OCI-LY7 (cell line): ENCODE results near the gene PRAMEF12. TPM values are rescaled to one million over a fixed set of nuclear protein-coding genes. Genes with fewer than 3 reads are reported as not detected.

ENCODE experiments used
- BruUV-seq: library from RNA; stranded (reverse); fragments of 400-500 nt; replicated peaks from 2 replicates; lab custom pipeline; 2021; lab: Mats Ljungman, UMichigan
- CTCF ChIA-PET: fragments of 300-600 bp; sonication (Branson Sonifier 250); formaldehyde crosslinking; loops from one replicate; lab custom pipeline; 2022; ENCODE audit warnings: antibody characterized with exemption; ENCODE audit not compliant: unreplicated experiment; lab: Charles Lee
- POLR2A ChIA-PET: fragments of 300-600 bp; sonication (Branson Sonifier 250); formaldehyde crosslinking; loops from one replicate; lab custom pipeline; 2022; ENCODE audit warnings: antibody characterized with exemption; lab: Charles Lee
- DNase-seq: peaks from one replicate; pipeline ENCODE4 v3.0.0-alpha.2; 2015; ENCODE audit warnings: low spot score
- H2AFZ ChIP-seq: fragments of 200-600 bp; sonication (generic), shearing (Covaris generic); 2 replicates; pipeline ENCODE4 v1.6.1; 2014; ENCODE audit warnings: mild to moderate bottlenecking, antibody characterized with exemption, low read length, moderate library complexity
- H3K27ac ChIP-seq: fragments of 200-600 bp; sonication (generic); 2 replicates; pipeline ENCODE4 v1.5.1; 2014; ENCODE audit warnings: mixed run types, low read depth, mild to moderate bottlenecking, moderate library complexity, low read length, inconsistent platforms; ENCODE audit not compliant: poor library complexity, severe bottlenecking
- H3K36me3 ChIP-seq: fragments of 200-600 bp; sonication (generic); 2 replicates; pipeline ENCODE4 v1.6.1; 2014; ENCODE audit warnings: mild to moderate bottlenecking, antibody characterized with exemption, low read length, moderate library complexity, mixed read lengths; ENCODE audit not compliant: insufficient read depth
- H3K4me1 ChIP-seq: fragments of 200-600 bp; sonication (generic); 2 replicates; pipeline ENCODE4 v1.5.1; 2014; ENCODE audit warnings: mild to moderate bottlenecking, low read length; ENCODE audit not compliant: insufficient read depth, poor library complexity, severe bottlenecking
- H3K4me2 ChIP-seq: fragments of 200-600 bp; sonication (generic); 2 replicates; pipeline ENCODE4 v1.6.1; 2014; ENCODE audit warnings: mild to moderate bottlenecking, low read length
- H3K4me3 ChIP-seq: fragments of 200-600 bp; sonication (generic); 2 replicates; pipeline ENCODE4 v1.5.1; 2014; ENCODE audit warnings: mild to moderate bottlenecking, low read depth, low read length; ENCODE audit not compliant: poor library complexity, severe bottlenecking
- H3K79me2 ChIP-seq: fragments of 200-600 bp; sonication (generic); 2 replicates; pipeline ENCODE4 v1.6.1; 2016; ENCODE audit warnings: low read depth, mild to moderate bottlenecking, low read length, moderate library complexity, mixed read lengths; ENCODE audit not compliant: insufficient read depth
- H3K9me2 ChIP-seq: fragments of 200-600 bp; sonication (generic); 2 replicates; pipeline ENCODE4 v1.6.1; 2016; ENCODE audit warnings: mild to moderate bottlenecking, low read length, mixed read lengths; ENCODE audit not compliant: insufficient read depth
- H3K9me3 ChIP-seq: fragments of 200-600 bp; sonication (generic); 2 replicates; pipeline ENCODE4 v1.6.1; 2014; ENCODE audit warnings: mild to moderate bottlenecking, mixed run types, low read length, mixed read lengths
- H4K20me1 ChIP-seq: fragments of 200-600 bp; sonication (generic); 2 replicates; pipeline ENCODE4 v1.6.1; 2014; ENCODE audit warnings: mild to moderate bottlenecking, antibody characterized with exemption, low read length, moderate library complexity, mixed read lengths; ENCODE audit not compliant: insufficient read depth
- EZH2phosphoT487 ChIP-seq: fragments of 200-600 bp; sonication (generic); IDR thresholded peaks from 2 replicates; pipeline ENCODE4 v1.6.1; 2018; ENCODE audit warnings: low read depth, borderline replicate concordance, mild to moderate bottlenecking, mixed run types, antibody characterized with exemption, low read length, moderate library complexity, mixed read lengths
- intact Hi-C: fragments of 100-400 bp; cut with micrococcal nuclease; formaldehyde crosslinking; loops from one replicate; pipeline ENCODE4 v1.10.0; 2022; ENCODE audit not compliant: unreplicated experiment
- total RNA-seq, 2 experiments: library from RNA; depleted of rRNA in 1 of 2; stranded (reverse); fragments of >200 nt in 1 of 2; shearing (Covaris generic) in 1 of 2; gene quantifications; 2 replicates each; pipeline ENCODE4 v1.2.3, GENCODE V29; 2014 to 2022
- TF ChIP-seq, protein P1 (sequence below): fragments of 200-600 bp; sonication (generic); conservative IDR thresholded peaks from 2 replicates; pipeline ENCODE4 v1.5.1; 2014; ENCODE audit warnings: mild to moderate bottlenecking, antibody characterized with exemption, low read length, moderate library complexity, mixed read lengths

The PRAMEF12 gene
- total RNA-seq, 2 experiments from 2014 or later, result not detected

DNA sequence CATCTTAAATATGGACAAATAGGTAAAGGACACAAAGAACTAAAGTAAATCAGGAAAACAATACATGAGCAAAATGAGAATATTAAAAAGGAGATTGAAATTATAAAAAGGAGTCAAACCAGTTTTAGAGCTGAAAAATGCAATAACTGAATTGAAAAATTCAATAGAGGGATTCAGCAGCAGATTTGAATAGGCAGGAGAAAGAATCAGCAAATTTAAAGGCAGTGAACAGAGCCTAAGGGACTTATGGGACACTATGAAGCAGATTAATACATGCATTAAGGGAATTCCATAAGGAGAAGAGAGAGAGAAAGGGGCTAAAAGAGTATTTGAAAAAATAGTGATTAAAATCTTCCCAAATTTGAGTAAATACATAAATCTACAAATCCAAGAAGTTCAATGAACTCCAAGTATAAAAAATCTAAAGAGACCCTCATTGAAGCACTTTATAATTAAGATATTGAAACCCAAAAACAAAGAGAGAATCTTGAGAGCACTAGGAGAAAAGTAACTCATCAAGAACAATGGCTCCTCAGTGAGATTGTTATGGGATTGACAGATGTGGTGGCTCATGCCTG is 24.7 kb upstream of the PRAMEF12 start:
- Histone ChIP-seq H3K4me3 (no peak overlapping the region), H3K4me1 (no peaks in the 10 kb centered on the region), H3K9me3 (no peaks in the 10 kb centered on the region), H3K4me2 (no peak overlapping the region), H3K36me3 (no peaks in the 10 kb centered on the region), H3K9me2 (no peaks in the 10 kb centered on the region), H3K27ac (no peak overlapping the region), H3K79me2 (no peaks in the 10 kb centered on the region), H2AFZ (no peak overlapping the region), H4K20me1 (no peaks in the 10 kb centered on the region)
- BruUV-seq, result no TSS peak
- TF ChIP-seq, protein P1, sequence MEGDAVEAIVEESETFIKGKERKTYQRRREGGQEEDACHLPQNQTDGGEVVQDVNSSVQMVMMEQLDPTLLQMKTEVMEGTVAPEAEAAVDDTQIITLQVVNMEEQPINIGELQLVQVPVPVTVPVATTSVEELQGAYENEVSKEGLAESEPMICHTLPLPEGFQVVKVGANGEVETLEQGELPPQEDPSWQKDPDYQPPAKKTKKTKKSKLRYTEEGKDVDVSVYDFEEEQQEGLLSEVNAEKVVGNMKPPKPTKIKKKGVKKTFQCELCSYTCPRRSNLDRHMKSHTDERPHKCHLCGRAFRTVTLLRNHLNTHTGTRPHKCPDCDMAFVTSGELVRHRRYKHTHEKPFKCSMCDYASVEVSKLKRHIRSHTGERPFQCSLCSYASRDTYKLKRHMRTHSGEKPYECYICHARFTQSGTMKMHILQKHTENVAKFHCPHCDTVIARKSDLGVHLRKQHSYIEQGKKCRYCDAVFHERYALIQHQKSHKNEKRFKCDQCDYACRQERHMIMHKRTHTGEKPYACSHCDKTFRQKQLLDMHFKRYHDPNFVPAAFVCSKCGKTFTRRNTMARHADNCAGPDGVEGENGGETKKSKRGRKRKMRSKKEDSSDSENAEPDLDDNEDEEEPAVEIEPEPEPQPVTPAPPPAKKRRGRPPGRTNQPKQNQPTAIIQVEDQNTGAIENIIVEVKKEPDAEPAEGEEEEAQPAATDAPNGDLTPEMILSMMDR, result no peak
- TF ChIP-seq EZH2phosphoT487, result no peak
- no peak for DNase-seq
- intact Hi-C loops, result no loop called here
- CTCF ChIA-PET, result no interaction called here
- POLR2A ChIA-PET, result no interaction called here

DNA sequence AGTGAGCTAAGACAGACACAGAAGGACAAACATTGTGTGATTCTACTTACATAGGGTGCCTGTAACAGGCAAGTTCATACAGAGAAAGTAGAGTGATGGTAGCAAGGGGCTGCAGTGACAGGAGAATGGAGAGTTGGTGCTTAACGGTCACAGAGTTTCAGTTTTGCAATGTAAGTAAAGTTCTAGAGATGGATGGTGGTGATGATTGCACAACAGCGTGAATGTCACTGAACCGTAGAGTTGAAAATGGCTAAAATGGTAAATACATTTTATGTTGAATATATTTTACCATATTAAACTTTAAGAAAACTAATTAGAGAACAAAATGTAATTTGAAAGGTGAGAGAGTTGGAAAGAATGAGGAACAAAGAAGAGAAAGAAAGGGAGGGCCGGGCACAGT is 18.8 kb upstream of the PRAMEF12 start:
- H3K36me3 ChIP-seq, result no peaks in the 10 kb centered on the region
- no peak overlapping the region for H3K4me3 ChIP-seq
- intact Hi-C loops, result no loop called here
- no peaks in the 10 kb centered on the region for H3K9me2 ChIP-seq
- H4K20me1 ChIP-seq, result no peaks in the 10 kb centered on the region
- H2AFZ ChIP-seq, result no peak overlapping the region
- no peaks in the 10 kb centered on the region for H3K4me1 ChIP-seq
- CTCF ChIA-PET, result no interaction called here
- H3K79me2 ChIP-seq, result no peaks in the 10 kb centered on the region
- TF ChIP-seq, protein P1, result no peak
- TF ChIP-seq EZH2phosphoT487, result no peak
- no peaks in the 10 kb centered on the region for H3K9me3 ChIP-seq
- DNase-seq, result no peak
- POLR2A ChIA-PET, result no interaction called here
- no peak overlapping the region for H3K4me2 ChIP-seq
- no TSS peak for BruUV-seq
- no peak overlapping the region for H3K27ac ChIP-seq

DNA sequence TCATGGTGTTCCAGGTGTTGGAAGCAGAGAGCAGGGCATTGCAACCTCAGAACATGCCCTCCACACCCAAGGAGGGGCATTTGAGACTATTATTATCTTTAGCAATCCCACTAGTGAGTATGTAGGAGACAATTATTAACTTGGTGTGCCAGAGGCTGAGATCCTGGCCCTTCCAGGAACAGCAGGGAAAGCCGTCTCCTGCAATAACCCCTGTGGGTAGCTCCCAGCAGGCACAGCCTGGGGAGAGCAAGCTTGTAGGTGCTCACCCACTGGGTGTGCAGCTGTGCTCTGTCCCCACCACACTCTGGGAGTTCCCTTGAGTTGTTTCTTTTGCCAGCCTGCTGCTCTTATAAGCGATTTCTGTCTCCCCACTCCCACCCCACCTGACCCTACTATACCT is 17.3 kb upstream of the PRAMEF12 start:
- ChIA-PET POLR2A (no interaction called here), CTCF (no interaction called here)
- Histone ChIP-seq H3K4me1 (no peaks in the 10 kb centered on the region), H3K4me3 (no peak overlapping the region), H3K36me3 (no peaks in the 10 kb centered on the region), H3K9me2 (no peaks in the 10 kb centered on the region), H3K4me2 (no peak overlapping the region), H3K27ac (no peak overlapping the region), H3K79me2 (no peaks in the 10 kb centered on the region), H3K9me3 (no peaks in the 10 kb centered on the region), H4K20me1 (no peaks in the 10 kb centered on the region), H2AFZ (no peak overlapping the region)
- TF ChIP-seq, protein P1, result no peak
- intact Hi-C loops, result no loop called here
- DNase-seq, result no peak
- BruUV-seq, result no TSS peak
